Heart left ventricle (tissue), 13 donors: ENCODE results near the gene EMILIN3.

Experiments
- POLR2A ChIP-seq, 2 donors: fragments of 450-650 bp; IDR thresholded peaks; one replicate each; pipeline ENCODE4 v1.6.1; 2017; ENCODE audit warnings: antibody characterized with exemption in 2 of 2, mild to moderate bottlenecking in 2 of 2, moderate library complexity in 2 of 2
- TF ChIP-seq, protein P1 (sequence below), 12 donors: fragments of 200-600 bp; sonication (generic) in 4 of 12; IDR thresholded peaks; one replicate each; pipeline versions ENCODE4 v1.5.0 to v1.8.0; 2018 to 2022; ENCODE audit warnings: antibody characterized with exemption in 12 of 12, mild to moderate bottlenecking in 5 of 12
- donor health status: ischemic (EF 13 %, LVEDD 7.1; RV severe dilation, severe dysfunction).
- donor health status: DM: no; HTN: yes; CAD: no.
- donor health status: DM: no; HTN: no; CAD: no.
- donor health status: ischemic (EF 25% LVEDD 6.9; RV normal size, moderate dysfunction).
- donor health status: ischemic (EF 25% LVEDD 5.7; RV mildly dilated, moderate dysfunction).
- donor health status: ischemic (EF 35%, LVEDD 5.7; RV mildly dilated, moderate dysfunction).
- donor health status: nonischemic (EF 11% LVEDD 7.7; RV severe dilation, severe dysfunction).
- donor health status: DM: yes; HTN: yes; CAD: no.
- donor health status: PGD.
- donor health status: ischemic (EF 29% LVEDD 5.4; RV normal size, mild dysfunction).
- donor health status: nonischemic (EF 23%, LVEDD 6.1; RV moderate dilation, normal function).

GRCh38 chr20:41339957-41340326 lies 26.7 kb downstream of the EMILIN3 start:
- TF ChIP-seq, protein P1, sequence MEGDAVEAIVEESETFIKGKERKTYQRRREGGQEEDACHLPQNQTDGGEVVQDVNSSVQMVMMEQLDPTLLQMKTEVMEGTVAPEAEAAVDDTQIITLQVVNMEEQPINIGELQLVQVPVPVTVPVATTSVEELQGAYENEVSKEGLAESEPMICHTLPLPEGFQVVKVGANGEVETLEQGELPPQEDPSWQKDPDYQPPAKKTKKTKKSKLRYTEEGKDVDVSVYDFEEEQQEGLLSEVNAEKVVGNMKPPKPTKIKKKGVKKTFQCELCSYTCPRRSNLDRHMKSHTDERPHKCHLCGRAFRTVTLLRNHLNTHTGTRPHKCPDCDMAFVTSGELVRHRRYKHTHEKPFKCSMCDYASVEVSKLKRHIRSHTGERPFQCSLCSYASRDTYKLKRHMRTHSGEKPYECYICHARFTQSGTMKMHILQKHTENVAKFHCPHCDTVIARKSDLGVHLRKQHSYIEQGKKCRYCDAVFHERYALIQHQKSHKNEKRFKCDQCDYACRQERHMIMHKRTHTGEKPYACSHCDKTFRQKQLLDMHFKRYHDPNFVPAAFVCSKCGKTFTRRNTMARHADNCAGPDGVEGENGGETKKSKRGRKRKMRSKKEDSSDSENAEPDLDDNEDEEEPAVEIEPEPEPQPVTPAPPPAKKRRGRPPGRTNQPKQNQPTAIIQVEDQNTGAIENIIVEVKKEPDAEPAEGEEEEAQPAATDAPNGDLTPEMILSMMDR (IDR thresholded peaks at IDR 0.05), result peak; percentile 97 to 100 (median 98)
- no peak for TF ChIP-seq POLR2A (IDR thresholded peaks at IDR 0.05)
